Lung (tissue), 12 donors: ENCODE data around the gene HTR2C. TPM values are rescaled to one million over a fixed set of nuclear protein-coding genes. Genes with fewer than 3 reads are reported as not detected.

ENCODE experiments used
- ATAC-seq: fragments of 200-7000 bp; cut with Tn5 transposase; one replicate; pipeline ENCODE4 v1.9.1; 2020; ENCODE audit warnings: moderate number of reproducible peaks; ENCODE audit not compliant: insufficient read depth, low FRiP score
- DNase-seq, 3 donors: peaks; one replicate each; pipeline ENCODE4 v3.0.0-alpha.2; 2013 to 2017
- H3K27ac ChIP-seq, 2 donors: one replicate each; pipeline ENCODE4 v1.5.1; 2013; ENCODE audit warnings: mild to moderate bottlenecking in 2 of 2, moderate library complexity in 2 of 2, control low read depth in 1 of 2, inconsistent platforms in 1 of 2, low read depth in 1 of 2, low read length in 1 of 2
- H3K27me3 ChIP-seq, 3 donors: one replicate each; pipeline ENCODE4 v1.5.1; 2013; ENCODE audit warnings: low read length in 2 of 3; ENCODE audit not compliant: control insufficient read depth in 3 of 3, insufficient read depth in 3 of 3
- H3K36me3 ChIP-seq, 4 donors: one replicate each; pipeline ENCODE4 v1.5.1; 2013; ENCODE audit warnings: low read length in 4 of 4, mild to moderate bottlenecking in 1 of 4, moderate library complexity in 1 of 4; ENCODE audit not compliant: control insufficient read depth in 4 of 4, insufficient read depth in 4 of 4
- H3K4me1 ChIP-seq, 5 donors: one replicate each; pipeline ENCODE4 v1.5.1; 2013; ENCODE audit warnings: low read length in 5 of 5, mild to moderate bottlenecking in 2 of 5, moderate library complexity in 1 of 5; ENCODE audit not compliant: control insufficient read depth in 5 of 5, insufficient read depth in 5 of 5
- H3K4me3 ChIP-seq: one replicate; pipeline ENCODE4 v1.5.1; 2013; ENCODE audit warnings: mild to moderate bottlenecking, control low read depth, moderate library complexity
- H3K9ac ChIP-seq, 2 donors: one replicate each; pipeline ENCODE4 v1.5.1; 2013; ENCODE audit warnings: low read length in 2 of 2, control low read depth in 1 of 2; ENCODE audit not compliant: insufficient read depth in 1 of 2
- H3K9me3 ChIP-seq, 4 donors: one replicate each; pipeline ENCODE4 v1.5.1; 2013; ENCODE audit warnings: low read length in 3 of 4, mild to moderate bottlenecking in 1 of 4, moderate library complexity in 1 of 4; ENCODE audit not compliant: control insufficient read depth in 4 of 4, insufficient read depth in 3 of 4
- CTCF ChIP-seq: IDR thresholded peaks from 2 replicates; pipeline ENCODE4 v1.5.1; 2012; ENCODE audit warnings: mild to moderate bottlenecking; ENCODE audit errors: control extremely low read depth, extremely low read depth
- WGBS, 2 donors: extraction: QIAGEN DNeasy Blood & Tissue Kit; methylation state at CpG; one replicate each; pipeline ENCODE4 v1.1.7; 2013; 5-methylcytosine and 5-hydroxymethylcytosine counted together
- polyA plus RNA-seq, 2 donors: library from polyadenylated mRNA; stranded (reverse); fragments of 200-250 nt; gene quantifications; one replicate each; pipeline ENCODE4 v1.2.1, GENCODE V29; 2013
- total RNA-seq, 2 donors: library from RNA; depleted of rRNA in 1 of 2; stranded (reverse); fragments of >200 nt in 1 of 2; gene quantifications; one replicate each; pipeline ENCODE4 v1.2.1, GENCODE V29; 2014 to 2021
- donor health status: control.
- donor health status: control.
- donor health status: Bipolar disorder and iron deficiency.
- donor health status: healthy.
- donor health status: DM: yes; HTN: yes; CAD: no.

The HTR2C gene
- total and polyA plus RNA-seq, 4 donors, result 0.23 TPM; not detected in 3

- WGBS, 2 donors, result 42 to 86% methylated on average over 1 of the region's 1 CpG
- Histone ChIP-seq H3K9me3 (no peaks in the 10 kb centered on the region), H3K27me3 (peaks cover 0 to 12% (median 10%) of the 10 kb centered on the region in 3 donors), H3K9ac (no peak overlapping the region), H3K27ac (no peak overlapping the region), H3K36me3 (no peaks in the 10 kb centered on the region), H3K4me1 (no peaks in the 10 kb centered on the region), H3K4me3 (no peak overlapping the region)
- no peak for ATAC-seq
- DNase-seq, result peak in 1 of 3 donors; percentile 0
- TF ChIP-seq CTCF, result no peak
Measured at GRCh38 chrX:114774691-114775090, 190.8 kb downstream of the HTR2C start.

- Histone ChIP-seq H3K36me3 (no peaks in the 10 kb centered on the region), H3K4me3 (no peak overlapping the region), H3K9ac (no peak overlapping the region), H3K4me1 (no peaks in the 10 kb centered on the region), H3K27me3 (peaks cover 0 to 17% (median 5%) of the 10 kb centered on the region in 3 donors), H3K27ac (no peak overlapping the region), H3K9me3 (peaks cover 0 to 5% (median 0%) of the 10 kb centered on the region in 4 donors)
- no peak for TF ChIP-seq CTCF
- 34 to 52% methylated on average over 1 of the region's 1 CpG for WGBS, 2 donors
- ATAC-seq (no peak), DNase-seq (no peak)
Measured at GRCh38 chrX:114782925-114783324, 199.0 kb downstream of the HTR2C start.

- ATAC-seq, result no peak
- peaks cover 0 to 8% (median 0%) of the 10 kb centered on the region in 3 donors for H3K27me3 ChIP-seq
- DNase-seq, result no peak
- TF ChIP-seq CTCF, result no peak
- H3K36me3 ChIP-seq, result no peaks in the 10 kb centered on the region
- H3K27ac ChIP-seq, result no peak overlapping the region
- H3K4me3 ChIP-seq, result no peak overlapping the region
- 85 to 89% methylated on average over 3 of the region's 3 CpGs for WGBS, 2 donors
- H3K9me3 ChIP-seq, result peaks cover 0 to 5% (median 0%) of the 10 kb centered on the region in 4 donors
- no peaks in the 10 kb centered on the region for H3K4me1 ChIP-seq
- H3K9ac ChIP-seq, result no peak overlapping the region
Measured at GRCh38 chrX:114787061-114787460, 203.2 kb downstream of the HTR2C start.

GRCh38 chrX:114797494-114797893 lies 213.6 kb downstream of the HTR2C start:
- DNase-seq (peak in 2 of 3 donors; percentile 16 to 55), ATAC-seq (no peak)
- H3K36me3 ChIP-seq, result no peaks in the 10 kb centered on the region
- WGBS, 2 donors, result 60 to 85% methylated on average over 1 of the region's 1 CpG
- H3K27ac ChIP-seq, result no peak overlapping the region
- no peak for TF ChIP-seq CTCF
- no peaks in the 10 kb centered on the region for H3K4me1 ChIP-seq
- H3K9me3 ChIP-seq, result no peaks in the 10 kb centered on the region
- no peak overlapping the region for H3K4me3 ChIP-seq
- H3K27me3 ChIP-seq, result peaks cover 0 to 21% (median 4%) of the 10 kb centered on the region in 3 donors
- no peak overlapping the region for H3K9ac ChIP-seq
